Measurements from ENCODE around the gene UFD1.

The UFD1 gene

DNA sequence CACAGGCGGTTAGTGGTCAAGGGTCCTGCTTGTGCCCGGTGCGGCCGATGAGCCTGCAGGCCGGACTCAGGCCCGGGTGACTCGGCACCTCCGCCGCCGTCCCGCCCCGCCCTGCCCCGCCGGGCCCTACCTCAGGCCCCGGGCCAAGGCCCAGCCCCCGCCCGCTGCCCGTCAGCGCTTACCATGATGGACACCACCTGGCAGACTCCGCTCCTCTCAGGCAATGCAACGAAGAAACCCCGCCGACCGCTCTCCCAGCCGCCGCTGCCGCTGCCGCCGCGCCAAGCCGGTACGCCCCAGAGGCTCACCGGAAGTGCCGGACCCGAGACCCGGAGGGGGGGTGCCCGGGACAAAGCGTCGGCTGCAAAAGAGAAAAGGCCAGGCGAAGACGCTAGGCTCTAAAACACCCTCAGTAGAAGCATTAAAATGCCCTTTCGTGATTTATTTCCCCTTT, at the start of gene UFD1:
TSS of gene UFD1 (minus strand) at position 293 of the 454 bp plus-strand sequence. CDS start at position 185, 108 bp downstream.
- in situ Hi-C loops (cut with HindIII; ENCODE audit: low sequenced_read_pairs) = no loop called here

DNA sequence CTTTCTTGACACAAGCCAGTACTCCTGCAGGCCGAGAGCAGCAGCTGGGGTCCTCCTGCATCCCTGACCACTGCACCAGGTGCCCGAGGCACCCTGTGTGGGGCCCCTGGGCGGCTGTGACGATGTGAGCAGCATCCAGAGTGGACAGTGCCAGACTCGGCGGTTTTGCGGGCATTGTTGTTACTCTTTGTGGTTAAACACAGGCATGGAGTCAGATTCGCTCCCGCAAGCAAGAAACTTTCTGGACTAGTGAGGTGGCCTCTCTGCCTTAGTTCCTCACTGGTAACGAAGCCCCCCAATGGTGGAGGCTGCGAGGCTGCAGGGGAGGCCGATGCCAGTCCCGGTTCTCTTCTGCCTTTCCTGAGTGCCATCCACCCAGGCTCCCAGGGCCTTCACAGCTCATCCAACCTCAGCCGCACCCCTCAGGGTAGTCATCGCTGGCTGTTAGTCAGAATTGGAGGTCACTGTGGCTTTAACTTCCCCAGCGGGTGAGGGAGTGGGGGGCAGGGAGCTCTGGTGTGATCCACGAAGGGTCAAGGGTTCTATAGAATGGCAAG, 48.9 kb upstream of the UFD1 start:
- in situ Hi-C loops (cut with HindIII; ENCODE audit: low sequenced_read_pairs) = no loop called here

DNA sequence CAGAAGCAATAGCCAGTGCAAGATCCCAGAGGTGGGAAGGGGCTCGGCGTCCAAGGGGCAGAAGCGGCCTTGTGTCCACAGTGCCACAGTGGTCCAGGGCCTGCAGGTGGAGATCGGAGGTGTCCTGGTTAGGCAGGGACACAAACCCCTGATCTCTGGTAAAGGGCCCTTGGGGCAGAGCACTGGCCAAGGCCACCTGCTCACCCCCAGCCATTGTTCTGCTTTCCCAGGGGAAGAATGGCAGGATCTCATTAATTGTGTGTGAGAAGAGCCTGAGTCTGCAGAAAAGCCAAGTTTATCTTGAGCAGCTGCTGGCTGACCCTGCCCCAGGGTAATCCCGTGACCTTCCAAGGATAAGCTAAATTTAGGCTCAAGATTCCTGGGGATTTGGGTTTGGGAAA, 48.3 kb upstream of the UFD1 start:
- in situ Hi-C loops (cut with HindIII; ENCODE audit: low sequenced_read_pairs) = no loop called here

GRCh38 chr22:19526702-19527111, 47.7 kb upstream of the UFD1 start:
- in situ Hi-C loops (cut with HindIII; ENCODE audit: low sequenced_read_pairs) = no loop called here

DNA sequence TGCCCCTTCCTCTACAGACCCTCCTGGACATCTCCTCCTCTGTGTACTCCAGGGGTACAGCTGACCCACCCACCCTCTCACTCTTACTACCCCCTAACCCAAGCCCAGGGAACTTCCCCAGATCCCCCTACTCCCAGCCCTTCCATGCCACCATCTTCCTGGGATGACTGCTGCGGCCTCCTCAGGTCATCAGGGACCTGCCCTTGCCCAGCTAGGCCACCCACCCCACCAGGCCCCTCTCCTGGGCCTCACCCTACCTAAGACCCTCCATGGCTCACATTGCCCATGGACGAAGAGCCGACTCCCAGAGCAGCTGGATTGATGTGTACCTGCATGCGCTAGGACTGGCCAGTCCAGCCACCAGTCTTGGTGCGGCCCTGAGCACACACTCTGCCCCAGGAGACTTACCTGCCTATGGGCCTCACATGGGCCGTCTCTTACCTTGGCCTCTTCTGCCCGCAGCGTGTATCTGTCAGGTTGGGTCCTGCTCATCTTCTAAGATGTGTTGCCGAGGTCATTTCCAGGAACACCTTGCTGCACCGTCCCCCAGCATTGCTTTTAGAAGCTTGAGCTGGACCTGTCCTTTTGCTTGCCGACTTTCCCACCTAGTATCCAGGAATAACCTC, 47.2 kb upstream of the UFD1 start:
- in situ Hi-C loops (cut with HindIII; ENCODE audit: low sequenced_read_pairs) = no loop called here

DNA sequence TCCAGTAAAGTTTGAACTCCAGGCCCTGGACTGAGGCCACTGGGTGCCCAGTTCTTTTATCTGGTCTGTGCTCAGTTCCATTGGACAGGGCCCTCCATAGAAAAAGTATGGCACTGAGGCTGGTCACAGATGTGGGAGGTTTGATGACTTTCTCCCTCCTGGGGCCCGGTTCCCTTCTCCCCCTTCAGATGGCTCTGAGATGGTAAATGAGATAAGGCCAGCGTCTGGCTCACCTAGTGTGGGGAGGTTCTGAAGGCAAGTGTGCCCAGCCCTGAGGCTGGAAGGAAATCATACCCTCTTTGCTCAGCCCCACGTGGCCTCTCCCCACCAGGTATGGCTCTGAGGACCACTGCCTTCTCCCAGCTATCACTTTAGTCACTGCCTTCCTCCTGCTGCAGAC, 46.7 kb upstream of the UFD1 start:
- in situ Hi-C loops (cut with HindIII; ENCODE audit: low sequenced_read_pairs) = no loop called here

DNA sequence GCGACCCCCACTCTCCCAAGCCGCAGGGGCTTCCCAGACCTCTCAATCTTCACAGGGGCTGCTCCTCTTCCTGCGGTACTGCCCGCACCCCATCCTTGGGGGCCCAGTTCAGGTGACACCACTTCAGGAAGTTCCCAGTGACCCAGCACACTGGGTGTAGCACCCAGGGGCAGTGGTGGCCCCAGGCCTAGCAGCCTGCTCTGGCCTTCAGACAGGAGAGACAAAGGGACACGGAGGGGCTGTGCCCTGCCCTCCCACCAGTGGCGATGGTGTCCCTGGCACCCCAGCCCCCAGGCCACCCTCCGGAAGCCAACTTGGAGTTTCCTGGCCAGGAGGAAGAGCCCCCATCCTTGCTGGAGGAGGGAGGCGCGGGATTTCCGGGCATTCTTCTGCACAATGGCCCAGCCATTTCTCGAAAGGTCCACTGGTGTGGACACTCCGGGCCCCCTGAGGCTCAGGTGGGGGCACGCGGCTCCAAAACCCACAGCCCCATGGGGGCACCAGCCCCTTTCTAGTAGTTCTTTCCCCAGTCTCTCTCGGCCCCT, 46.2 kb upstream of the UFD1 start:
- in situ Hi-C loops (cut with HindIII; ENCODE audit: low sequenced_read_pairs) = no loop called here

DNA sequence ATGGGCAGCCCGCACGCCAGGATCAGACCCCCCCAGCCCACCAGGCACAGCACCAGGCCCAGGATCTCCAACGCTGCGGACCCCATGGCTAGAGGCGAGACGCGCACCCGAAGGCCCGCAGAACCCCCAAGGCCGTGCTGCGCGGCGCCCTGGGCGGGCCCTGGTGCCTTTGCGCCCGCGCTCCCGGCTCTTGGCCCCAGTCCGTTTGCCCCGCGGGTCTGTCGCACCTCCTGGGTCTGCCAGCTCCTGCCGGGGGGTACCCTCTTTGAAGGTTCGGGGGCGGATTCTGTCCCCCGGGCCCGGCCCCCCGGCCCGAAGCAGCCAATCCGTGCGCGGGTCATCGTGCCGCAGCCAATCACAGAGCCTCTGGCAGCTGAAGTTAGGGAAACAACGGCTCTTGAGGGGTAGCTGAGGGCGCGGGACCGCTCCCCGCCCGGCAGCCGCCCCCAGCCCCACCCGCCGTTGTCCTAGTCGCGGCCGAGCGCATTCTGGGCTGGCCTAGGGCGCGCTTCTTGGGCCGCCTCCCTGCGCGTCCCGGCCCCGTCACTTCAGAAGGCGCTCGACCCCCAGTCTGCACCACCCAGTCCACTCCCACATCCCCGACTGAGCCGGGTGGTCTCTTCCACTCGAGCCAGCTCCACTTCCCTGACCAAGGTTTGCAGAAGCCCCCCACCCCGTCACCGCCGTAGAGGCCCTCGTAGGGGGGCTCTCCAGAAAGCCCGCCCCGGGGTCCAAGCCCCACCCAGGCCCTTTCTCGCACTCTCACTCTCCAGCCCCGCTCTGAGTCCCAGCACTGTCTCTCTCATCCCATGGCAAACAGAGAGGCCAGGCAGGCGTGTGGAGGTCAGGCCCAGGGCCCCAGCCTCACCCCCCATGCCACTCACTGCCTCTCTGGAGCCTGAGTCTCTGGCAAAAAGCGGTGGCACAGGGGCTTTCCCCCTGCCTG, 45.5 kb upstream of the UFD1 start, which contains the start of gene CLDN5:
TSS of gene CLDN5 (minus strand) at position 241 of the 946 bp plus-strand sequence. CDS start at position 86, 155 bp downstream.
- in situ Hi-C loops (cut with HindIII; ENCODE audit: low sequenced_read_pairs) = no loop called here

DNA sequence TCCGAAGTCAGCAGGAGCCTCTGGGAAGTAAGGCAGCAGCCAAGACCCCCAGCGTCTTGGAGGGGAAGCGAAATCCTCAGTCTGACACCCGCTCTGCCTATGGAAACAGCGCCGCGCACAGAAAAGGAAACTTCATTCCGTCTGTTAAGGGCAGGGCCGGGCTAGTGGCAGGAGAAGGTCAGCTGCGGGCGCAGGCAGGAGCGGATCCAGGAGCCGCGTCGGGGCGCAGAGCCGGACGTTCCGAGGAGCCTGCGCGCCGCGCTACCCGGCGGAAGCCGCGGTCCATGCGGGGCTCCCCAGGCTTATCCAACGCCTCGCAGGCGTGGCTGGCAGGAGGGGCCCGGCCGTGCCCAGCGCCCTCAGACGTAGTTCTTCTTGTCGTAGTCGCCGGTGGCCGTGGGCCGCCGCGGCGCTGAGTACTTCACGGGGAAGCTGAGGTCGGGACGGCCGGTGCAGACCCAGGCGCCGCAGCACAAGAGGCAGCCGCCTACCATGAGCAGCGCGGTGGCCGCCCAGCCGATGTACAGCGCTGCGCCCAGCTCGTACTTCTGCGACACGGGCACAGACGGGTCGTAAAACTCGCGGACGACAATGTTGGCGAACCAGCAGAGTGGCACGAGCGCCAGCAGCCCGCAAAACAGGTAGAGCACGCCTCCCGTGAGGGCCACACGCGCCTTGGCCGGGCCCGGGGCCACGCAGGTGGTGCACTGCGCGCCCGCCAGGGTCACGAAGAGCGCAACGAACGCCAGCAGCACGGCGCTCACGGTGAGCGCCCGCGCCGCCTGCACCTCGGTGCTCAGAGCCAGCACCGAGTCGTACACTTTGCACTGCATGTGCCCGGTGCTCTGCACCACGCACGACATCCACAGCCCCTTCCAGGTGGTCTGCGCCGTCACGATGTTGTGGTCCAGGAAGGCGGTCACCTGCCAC, 44.5 kb upstream of the UFD1 start:
- in situ Hi-C loops (cut with HindIII; ENCODE audit: low sequenced_read_pairs) = no loop called here

- in situ Hi-C loops (cut with HindIII; ENCODE audit: low sequenced_read_pairs) = no loop called here
Observed at GRCh38 chr22:19522881-19523239, 43.9 kb upstream of the UFD1 start.

DNA sequence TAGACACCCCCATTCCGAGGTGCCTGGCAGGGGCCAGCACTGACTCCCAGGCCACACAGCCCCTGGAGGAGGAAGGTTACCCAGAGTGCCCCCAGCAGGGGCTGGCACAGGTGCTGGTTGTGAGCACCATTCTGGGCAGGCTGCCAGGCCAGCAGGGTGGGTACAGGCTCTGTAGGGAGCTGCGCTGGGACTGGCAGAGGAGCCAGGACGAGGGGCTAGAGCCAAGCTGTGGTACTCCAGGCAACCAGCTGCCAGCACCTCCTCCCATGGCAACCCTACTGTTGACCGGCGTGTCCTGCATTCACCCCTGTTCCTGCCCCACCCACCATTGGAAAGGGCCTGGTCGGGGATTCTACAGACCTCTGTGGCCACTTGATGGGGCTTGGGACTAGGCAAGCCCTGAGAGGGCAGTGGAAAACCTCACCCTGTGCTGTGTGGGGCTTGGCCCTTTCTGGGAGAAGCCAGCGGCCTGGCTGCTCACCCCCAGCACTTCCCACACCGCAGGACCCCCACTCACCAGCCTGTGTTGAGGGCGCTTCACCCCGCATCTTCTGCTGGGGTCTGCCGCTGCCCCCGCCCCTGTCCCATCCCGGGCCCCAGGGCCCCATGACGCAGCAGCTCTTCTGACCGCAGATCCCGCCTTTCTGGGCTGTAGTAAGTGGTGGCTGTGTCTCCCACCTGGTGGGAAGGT, 43.3 kb upstream of the UFD1 start:
- in situ Hi-C loops (cut with HindIII; ENCODE audit: low sequenced_read_pairs) = no loop called here

- in situ Hi-C loops (cut with HindIII; ENCODE audit: low sequenced_read_pairs) = no loop called here
Observed at GRCh38 chr22:19520566-19521305, 41.7 kb upstream of the UFD1 start.

- in situ Hi-C loops (cut with HindIII; ENCODE audit: low sequenced_read_pairs) = no loop called here
Observed at GRCh38 chr22:19520007-19520406, 41.0 kb upstream of the UFD1 start.

GRCh38 chr22:19519041-19519926, 40.3 kb upstream of the UFD1 start:
- in situ Hi-C loops (cut with HindIII; ENCODE audit: low sequenced_read_pairs) = no loop called here

- in situ Hi-C loops (cut with HindIII; ENCODE audit: low sequenced_read_pairs) = no loop called here
Observed at GRCh38 chr22:19518635-19519034, 39.6 kb upstream of the UFD1 start.

- in situ Hi-C loops (cut with HindIII; ENCODE audit: low sequenced_read_pairs) = no loop called here
Observed at GRCh38 chr22:19517919-19518611, 39.1 kb upstream of the UFD1 start.

- in situ Hi-C loops (cut with HindIII; ENCODE audit: low sequenced_read_pairs) = no loop called here
Observed at GRCh38 chr22:19517171-19517500, 38.1 kb upstream of the UFD1 start.
